BLaER1 treated with 17β-estradiol and CSF1 and Interleukin-3, amounts not matched to agents 10 nM and 100 nM (cell line): ENCODE measurements around the gene NUP62.
"Not testable (repeated sequence)": the region's sequence is repeated elsewhere in the genome, so short reads cannot be mapped to it uniquely, and the experiment has no call there.

Experiments
- H3K27ac ChIP-seq, 11 experiments: shearing (Covaris generic); formaldehyde crosslinking; 2 replicates each; pipeline ENCODE4 v1.8.1; 2022
- H3K27me3 ChIP-seq, 11 experiments: shearing (Covaris generic); formaldehyde crosslinking; 2 replicates each; pipeline ENCODE4 v1.8.1; 2022
- H3K36me3 ChIP-seq, 11 experiments: shearing (Covaris generic); formaldehyde crosslinking; 2 replicates each; pipeline ENCODE4 v1.8.1; 2022
- H3K4me1 ChIP-seq, 10 experiments: shearing (Covaris generic); formaldehyde crosslinking; 2 replicates each; pipeline ENCODE4 v1.8.1; 2022
- H3K4me2 ChIP-seq, 11 experiments: shearing (Covaris generic); formaldehyde crosslinking; 2 replicates each; pipeline ENCODE4 v1.8.1; 2022
- H3K4me3 ChIP-seq, 10 experiments: shearing (Covaris generic); formaldehyde crosslinking; 2 replicates each; pipeline ENCODE4 v1.8.1; 2022
- H3K9ac ChIP-seq, 11 experiments: shearing (Covaris generic); formaldehyde crosslinking; 2 replicates each; pipeline ENCODE4 v1.8.1; 2022
- H3K9me3 ChIP-seq, 11 experiments: shearing (Covaris generic); formaldehyde crosslinking; replicated peaks in 1 of 11; 2 replicates each; pipeline ENCODE4 v1.8.1; 2022
- H4K20me1 ChIP-seq, 11 experiments: shearing (Covaris generic); formaldehyde crosslinking; 2 replicates each; pipeline ENCODE4 v1.8.1; 2022
- Cebpa-rat ChIP-seq, 11 experiments: shearing (Covaris generic); IDR thresholded peaks; 2 replicates each; pipeline ENCODE4 v1.8.1; 2022

NUP62 gene

GRCh38 chr19:49926515-49926914 is 2.8 kb downstream of the NUP62 start:
- Histone ChIP-seq H3K36me3 (peaks cover 66 to 79% (median 75%) of the 10 kb centered on the region in 11 experiments), H3K4me1 (peaks cover 80 to 83% (median 82%) of the 10 kb centered on the region in 10 experiments), H3K27ac (peak overlapping the region in 3 of 11 experiments; percentile 95 to 99 (median 97); a peak in 4 of 22 replicates), H3K4me2 (peak overlapping the region; percentile 89 to 99 (median 95)), H3K9me3 (no peaks in the 10 kb centered on the region; a peak in 1 of 22 replicates), H3K4me3 (peak overlapping the region in 9 of 10 experiments; percentile 75 to 98 (median 84); a peak in 10 of 20 replicates), H3K27me3 (no peaks in the 10 kb centered on the region), H4K20me1 (peaks cover 54 to 82% (median 76%) of the 10 kb centered on the region in 11 experiments; a peak in 21 of 22 replicates), H3K9ac (peak overlapping the region in 10 of 11 experiments; percentile 94 to 100 (median 98); a peak in 13 of 22 replicates)
- TF ChIP-seq Cebpa-rat (IDR thresholded peaks at IDR 0.05), result no peak

- Histone ChIP-seq H3K27me3 (no peaks in the 10 kb centered on the region), H3K9me3 (no peaks in the 10 kb centered on the region; a peak in 1 of 22 replicates), H3K4me2 (peak overlapping the region; percentile 89 to 99 (median 95)), H3K27ac (peak overlapping the region in 5 of 11 experiments; percentile 14 to 83 (median 75); a peak in 4 of 22 replicates), H3K4me1 (peaks cover 79 to 83% (median 82%) of the 10 kb centered on the region in 10 experiments), H3K36me3 (peaks cover 66 to 79% (median 75%) of the 10 kb centered on the region in 11 experiments), H4K20me1 (peaks cover 54 to 82% (median 79%) of the 10 kb centered on the region in 11 experiments; a peak in 21 of 22 replicates), H3K4me3 (peak overlapping the region in 6 of 10 experiments; percentile 3 to 51 (median 42); a peak in 3 of 20 replicates), H3K9ac (peak overlapping the region in 8 of 11 experiments; percentile 31 to 79 (median 69); a peak in 12 of 22 replicates)
- TF ChIP-seq Cebpa-rat (IDR thresholded peaks at IDR 0.05), result no peak
These were observed 3.8 kb downstream of the NUP62 start for GRCh38 chr19:49925486-49925885.

GRCh38 chr19:49924881-49925210 is 4.5 kb downstream of the NUP62 start:
- Histone ChIP-seq H3K4me1 (peaks cover 75 to 84% (median 83%) of the 10 kb centered on the region in 10 experiments), H3K4me3 (peak overlapping the region; percentile 29 to 51 (median 38); a peak in 17 of 20 replicates), H4K20me1 (peaks cover 55 to 86% (median 83%) of the 10 kb centered on the region in 11 experiments; a peak in 21 of 22 replicates), H3K36me3 (peaks cover 70 to 83% (median 80%) of the 10 kb centered on the region in 11 experiments), H3K27ac (peak overlapping the region; percentile 49 to 83 (median 60); a peak in 19 of 22 replicates), H3K9ac (peak overlapping the region; percentile 49 to 79 (median 62)), H3K4me2 (peak overlapping the region; percentile 89 to 99 (median 95))
- not testable (repeated sequence) for H3K27me3 ChIP-seq, H3K9me3 ChIP-seq

- peak in 2 of 11 experiments; percentile 34 to 73; a peak in 2 of 22 replicates for TF ChIP-seq Cebpa-rat (IDR thresholded peaks at IDR 0.05)
- H3K27me3 ChIP-seq, result no peaks in the 10 kb centered on the region
- peak overlapping the region; percentile 89 to 99 (median 95) for H3K4me2 ChIP-seq
- H3K27ac ChIP-seq, result peak overlapping the region; percentile 49 to 83 (median 60); a peak in 20 of 22 replicates
- H3K4me1 ChIP-seq, result peaks cover 75 to 90% (median 86%) of the 10 kb centered on the region in 10 experiments
- no peaks in the 10 kb centered on the region for H3K9me3 ChIP-seq
- peak overlapping the region; percentile 49 to 79 (median 62) for H3K9ac ChIP-seq
- peaks cover 61 to 92% (median 89%) of the 10 kb centered on the region in 11 experiments for H4K20me1 ChIP-seq
- peak overlapping the region; percentile 29 to 51 (median 38); a peak in 19 of 20 replicates for H3K4me3 ChIP-seq
- peaks cover 72 to 89% (median 86%) of the 10 kb centered on the region in 11 experiments for H3K36me3 ChIP-seq
These were observed 5.1 kb downstream of the NUP62 start for GRCh38 chr19:49924004-49924880.

- no peak for TF ChIP-seq Cebpa-rat (IDR thresholded peaks at IDR 0.05)
- peak overlapping the region; percentile 50 to 79 (median 62); a peak in 21 of 22 replicates for H3K9ac ChIP-seq
- H3K36me3 ChIP-seq, result peaks cover 77 to 96% (median 92%) of the 10 kb centered on the region in 11 experiments
- H3K27me3 ChIP-seq, result no peaks in the 10 kb centered on the region
- peak overlapping the region; percentile 49 to 83 (median 60); a peak in 20 of 22 replicates for H3K27ac ChIP-seq
- peak overlapping the region in 3 of 10 experiments; percentile 29 to 44 (median 34); a peak in 4 of 20 replicates for H3K4me3 ChIP-seq
- peak overlapping the region; percentile 89 to 99 (median 95) for H3K4me2 ChIP-seq
- H4K20me1 ChIP-seq, result peaks cover 68 to 100% (median 97%) of the 10 kb centered on the region in 11 experiments
- no peaks in the 10 kb centered on the region for H3K9me3 ChIP-seq
- H3K4me1 ChIP-seq, result peaks cover 76 to 96% (median 89%) of the 10 kb centered on the region in 10 experiments
These were observed 6.0 kb downstream of the NUP62 start for GRCh38 chr19:49923055-49924003.

GRCh38 chr19:49921871-49922795 is 7.2 kb downstream of the NUP62 start:
- Histone ChIP-seq H3K27me3 (no peaks in the 10 kb centered on the region), H3K9me3 (no peaks in the 10 kb centered on the region), H3K4me2 (peak overlapping the region; percentile 89 to 99 (median 95)), H3K4me1 (peaks cover 76 to 97% (median 88%) of the 10 kb centered on the region in 10 experiments), H3K27ac (peak overlapping the region; percentile 28 to 83 (median 60); a peak in 20 of 22 replicates), H3K36me3 (peaks cover 83 to 98% (median 94%) of the 10 kb centered on the region in 11 experiments), H3K4me3 (no peak overlapping the region), H3K9ac (peak overlapping the region; percentile 49 to 79 (median 62); a peak in 20 of 22 replicates), H4K20me1 (peaks cover 79 to 100% (median 98%) of the 10 kb centered on the region in 11 experiments)
- TF ChIP-seq Cebpa-rat (IDR thresholded peaks at IDR 0.05), result no peak

- Histone ChIP-seq H3K9ac (peak overlapping the region in 5 of 11 experiments; percentile 10 to 79 (median 76); a peak in 5 of 22 replicates), H3K27ac (peak overlapping the region in 8 of 11 experiments; percentile 57 to 83 (median 68); a peak in 12 of 22 replicates), H3K4me1 (peaks cover 66 to 97% (median 78%) of the 10 kb centered on the region in 10 experiments), H3K4me3 (no peak overlapping the region), H4K20me1 (peaks cover 87 to 100% (median 98%) of the 10 kb centered on the region in 11 experiments), H3K9me3 (no peaks in the 10 kb centered on the region), H3K36me3 (peaks cover 77 to 98% (median 95%) of the 10 kb centered on the region in 11 experiments), H3K27me3 (no peaks in the 10 kb centered on the region), H3K4me2 (peak overlapping the region; percentile 89 to 99 (median 95); a peak in 20 of 22 replicates)
- no peak for TF ChIP-seq Cebpa-rat (IDR thresholded peaks at IDR 0.05)
These were observed 8.5 kb downstream of the NUP62 start for GRCh38 chr19:49920624-49921363.
